HG02763 (cell line): ENCODE data around the gene RARB.

Experiments
- ATAC-seq: cut with Tn5 transposase; IDR thresholded peaks from one replicate; pipeline ENCODE4 v1.9.1; 2021; ENCODE audit warnings: mild to moderate bottlenecking, moderate library complexity; ENCODE audit not compliant: unreplicated experiment

The RARB gene

DNA sequence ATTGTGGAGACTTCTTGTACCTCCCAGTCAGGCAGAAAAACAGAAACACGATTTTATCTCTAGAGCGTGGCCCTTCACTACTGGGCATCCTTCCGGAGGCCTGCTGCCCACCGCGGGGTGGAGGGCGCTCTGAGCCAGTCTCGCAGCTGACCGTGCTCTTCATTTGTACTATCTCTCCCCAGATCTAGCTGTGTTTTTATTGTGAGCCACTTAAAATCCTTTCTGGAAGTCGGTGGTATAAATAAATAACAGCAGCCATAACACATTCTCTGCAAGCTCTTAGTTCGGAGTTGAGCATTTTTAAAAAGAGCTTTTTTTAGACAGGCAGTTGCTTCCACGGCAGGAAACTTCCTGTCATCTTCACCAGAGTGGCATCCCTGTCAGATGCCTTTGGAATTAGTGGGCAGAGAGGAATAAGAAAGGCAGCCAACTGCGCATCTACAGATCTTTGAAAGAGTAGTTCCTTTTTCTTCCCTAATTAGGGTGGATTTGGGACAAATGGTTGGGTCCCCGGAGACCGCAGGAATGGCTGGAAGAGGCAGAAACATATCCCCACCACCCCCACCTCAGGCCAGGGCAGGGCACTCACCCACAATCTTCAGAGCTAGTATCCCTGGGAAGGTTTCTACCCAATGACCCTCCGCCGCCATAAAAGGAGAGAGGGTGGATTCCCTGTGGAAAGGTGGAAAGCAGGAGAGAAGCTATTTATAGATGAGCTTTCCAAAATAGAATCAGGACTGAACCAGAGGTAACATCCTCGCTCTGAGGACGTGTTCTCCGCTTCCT lies 145.5 kb downstream of the RARB start:
- no peak for ATAC-seq

GRCh38 chr3:25574172-25574765 lies 146.2 kb downstream of the RARB start:
- no peak for ATAC-seq

DNA sequence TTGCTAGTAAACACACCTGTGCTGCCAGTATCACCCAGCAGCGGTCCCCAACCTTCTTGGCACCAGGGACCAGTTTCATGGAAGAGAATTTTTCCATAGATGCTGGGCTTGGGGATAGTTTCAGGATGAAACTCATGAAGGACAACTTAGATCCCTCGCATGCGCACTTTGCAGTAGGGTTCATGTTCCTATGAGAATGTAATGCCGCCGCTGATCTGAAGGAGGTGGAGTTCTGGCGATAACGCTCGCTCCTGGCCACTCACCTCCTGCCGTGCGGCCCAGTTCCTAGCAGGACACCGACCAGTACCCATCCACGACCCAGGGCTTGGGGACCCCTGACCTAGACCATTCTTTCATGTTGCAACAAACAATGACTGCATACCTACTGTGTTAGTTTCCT lies 146.9 kb downstream of the RARB start:
- no peak for ATAC-seq

GRCh38 chr3:25576146-25576545 lies 148.1 kb downstream of the RARB start:
- ATAC-seq: no peak

- no peak for ATAC-seq
Observed at GRCh38 chr3:25576831-25577454, 148.9 kb downstream of the RARB start.

DNA sequence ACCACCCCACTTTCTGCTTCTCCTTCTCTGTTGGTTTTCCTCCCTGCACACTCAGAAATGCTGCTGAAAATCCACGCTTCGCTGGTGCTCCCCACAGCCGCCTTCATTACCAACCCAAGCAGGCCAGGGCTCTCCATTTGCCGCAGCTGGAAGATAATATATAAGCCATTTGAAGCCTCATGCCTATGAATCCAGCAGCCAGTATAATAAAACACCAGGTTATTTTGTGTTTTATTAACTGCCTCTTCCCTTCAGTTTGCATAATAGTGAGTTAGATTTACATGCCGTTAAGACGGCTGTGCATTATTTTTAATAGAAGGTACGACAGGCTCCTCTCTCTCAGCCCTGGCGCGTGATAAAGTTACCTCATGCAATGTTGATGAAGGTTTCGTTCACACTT lies 150.0 kb downstream of the RARB start:
- ATAC-seq: no peak

DNA sequence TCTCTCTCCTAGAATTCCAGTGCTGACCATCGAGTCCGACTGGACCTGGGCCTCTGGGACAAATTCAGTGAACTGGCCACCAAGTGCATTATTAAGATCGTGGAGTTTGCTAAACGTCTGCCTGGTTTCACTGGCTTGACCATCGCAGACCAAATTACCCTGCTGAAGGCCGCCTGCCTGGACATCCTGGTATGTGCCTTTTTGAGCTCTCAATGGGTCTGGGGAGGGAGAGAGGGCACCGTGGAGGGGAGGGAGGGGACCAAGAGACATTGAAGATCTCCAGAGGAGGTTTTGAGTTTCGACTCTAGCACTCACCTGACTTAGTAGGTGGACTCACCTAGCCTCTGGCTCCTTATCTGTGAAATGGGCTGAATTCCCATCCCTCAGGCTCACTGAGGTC lies 152.5 kb downstream of the RARB start:
- no peak for ATAC-seq

GRCh38 chr3:25581335-25581734 lies 153.3 kb downstream of the RARB start:
- ATAC-seq: no peak

- no peak for ATAC-seq
Observed at GRCh38 chr3:25581823-25582222, 153.8 kb downstream of the RARB start.

- no peak for ATAC-seq
Observed at GRCh38 chr3:25582242-25582641, 154.2 kb downstream of the RARB start.

DNA sequence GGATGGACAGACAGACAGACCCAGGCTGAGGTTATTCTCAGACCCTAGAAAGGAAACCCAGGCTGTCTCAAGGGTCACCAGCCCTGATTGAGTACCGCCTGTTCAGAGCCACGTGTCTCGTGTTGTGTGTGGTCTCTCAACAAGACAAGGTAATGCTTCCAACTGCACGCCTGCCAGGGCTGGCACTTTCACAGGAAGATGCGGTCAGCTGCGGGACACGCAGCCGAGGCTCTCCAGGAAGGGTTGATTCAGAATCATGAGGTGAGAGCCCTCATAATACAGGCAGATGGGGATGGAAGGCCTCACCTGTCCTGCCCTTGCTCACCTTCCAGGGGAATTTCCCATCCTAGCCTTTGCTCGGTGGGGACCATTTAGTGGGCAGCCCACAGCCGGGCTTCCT lies 155.3 kb downstream of the RARB start:
- no peak for ATAC-seq

DNA sequence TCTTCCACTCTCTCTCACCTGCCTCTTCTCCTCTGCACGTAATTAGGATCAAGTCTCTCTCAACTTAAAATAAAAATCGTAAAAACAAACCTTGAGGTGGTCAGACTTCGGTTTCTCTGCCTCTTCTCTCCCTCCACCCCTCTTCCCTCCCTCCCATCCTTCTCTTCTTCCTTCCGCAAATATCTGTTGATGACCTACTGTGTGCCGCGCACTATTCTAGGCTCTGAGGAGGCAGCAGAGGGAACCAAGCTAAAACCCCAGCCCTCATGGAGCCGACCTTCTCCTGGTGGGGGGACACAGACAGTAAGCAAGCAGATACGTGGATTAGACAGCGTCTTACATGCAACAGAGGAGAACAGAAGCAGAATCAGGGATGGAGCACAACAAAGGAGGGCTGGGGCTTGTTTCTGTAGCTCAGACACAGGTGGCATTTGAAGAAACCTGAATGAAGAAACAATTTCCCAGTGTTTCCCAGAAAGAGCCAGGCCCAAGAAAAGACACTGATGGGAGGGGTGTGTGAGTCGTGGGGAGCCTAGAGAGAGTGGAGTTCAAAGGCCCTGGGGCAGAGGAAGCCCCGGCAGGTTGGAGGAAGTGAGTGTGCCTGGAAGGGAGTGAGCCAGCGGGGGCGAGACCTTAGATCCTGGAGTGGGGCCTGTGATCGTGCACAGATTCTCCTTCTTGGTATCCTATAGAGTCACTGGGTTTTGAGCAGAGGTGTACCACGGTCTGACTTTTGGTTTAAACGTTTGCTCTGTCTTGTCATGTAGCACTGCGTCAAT lies 156.1 kb downstream of the RARB start:
- ATAC-seq: no peak

DNA sequence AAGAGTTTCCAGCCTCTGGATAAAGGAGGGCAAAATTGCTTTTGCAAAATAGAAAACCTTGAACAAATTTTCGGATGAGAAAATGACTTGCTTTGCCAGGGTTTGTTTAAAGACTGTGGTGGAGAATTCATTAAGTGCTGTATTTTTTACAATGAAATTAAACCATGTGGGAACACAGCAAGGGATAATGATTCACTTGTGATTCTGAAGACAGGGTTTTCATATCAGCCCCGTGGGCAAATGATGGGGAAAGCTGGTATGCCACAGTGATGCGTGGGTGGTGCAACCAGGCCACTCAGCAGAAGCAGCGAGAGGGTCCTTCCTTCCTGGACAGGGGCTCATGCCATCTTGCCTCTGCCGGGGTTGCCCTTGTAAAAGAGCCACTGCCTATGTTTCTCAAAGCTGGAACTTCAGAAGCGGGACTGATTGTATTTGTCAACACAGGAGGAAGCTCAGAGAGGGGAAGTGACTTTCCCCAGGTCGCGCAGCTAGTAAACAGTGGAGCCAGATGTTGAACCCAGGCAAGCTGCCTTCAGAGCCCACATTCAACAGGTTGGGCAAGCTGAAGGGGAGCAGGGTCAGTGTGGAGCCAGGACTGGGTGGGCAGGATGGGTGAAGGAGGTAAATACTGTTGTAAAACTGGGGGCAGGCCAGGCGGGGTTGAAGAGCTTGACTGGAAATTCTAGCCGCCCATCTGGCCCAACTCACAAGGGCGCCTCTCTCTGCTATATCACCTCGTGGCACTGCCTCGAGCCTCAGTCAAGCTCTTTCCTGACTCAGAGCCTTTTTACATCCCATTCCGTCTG lies 157.5 kb downstream of the RARB start:
- no peak for ATAC-seq

DNA sequence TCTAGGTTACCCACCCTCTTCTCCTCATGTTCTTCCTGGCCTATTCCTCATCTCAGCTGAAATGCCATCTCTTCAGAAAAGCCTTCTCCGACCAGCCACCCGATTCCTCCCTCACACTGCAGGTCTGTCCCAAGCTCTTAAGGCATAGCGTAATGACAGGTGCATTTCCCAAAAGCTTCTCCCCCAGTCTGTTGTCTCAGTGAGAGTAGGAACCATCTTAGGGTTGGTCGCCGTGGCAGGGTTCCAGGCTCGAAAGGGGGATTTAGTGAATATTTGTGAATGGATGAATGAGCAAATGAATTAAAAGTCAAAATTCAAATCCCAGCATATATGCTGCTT lies 158.1 kb downstream of the RARB start:
- ATAC-seq: no peak

GRCh38 chr3:25586553-25586952 lies 158.5 kb downstream of the RARB start:
- ATAC-seq: no peak

GRCh38 chr3:25587094-25587493 lies 159.0 kb downstream of the RARB start:
- ATAC-seq: no peak

DNA sequence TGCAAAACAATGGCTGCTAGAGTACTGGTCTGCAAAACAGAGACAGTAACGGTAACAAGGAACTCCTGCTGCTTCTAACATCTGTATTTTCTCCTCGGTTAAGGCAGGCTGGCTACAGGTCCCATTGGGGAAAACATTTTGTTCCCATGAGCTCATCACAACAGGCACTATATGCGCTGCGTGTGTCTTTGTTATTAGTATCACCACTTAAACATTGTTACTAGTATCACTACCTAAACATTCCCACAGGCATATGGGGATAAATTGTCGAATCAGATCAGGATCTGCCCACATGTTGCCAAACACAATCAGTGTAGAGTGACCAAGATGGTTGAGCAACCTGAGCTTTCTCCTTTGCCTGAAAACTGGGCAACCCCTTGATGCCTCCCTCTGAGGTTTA lies 159.5 kb downstream of the RARB start:
- ATAC-seq: no peak

GRCh38 chr3:25587975-25588374 lies 159.9 kb downstream of the RARB start:
- ATAC-seq: no peak

DNA sequence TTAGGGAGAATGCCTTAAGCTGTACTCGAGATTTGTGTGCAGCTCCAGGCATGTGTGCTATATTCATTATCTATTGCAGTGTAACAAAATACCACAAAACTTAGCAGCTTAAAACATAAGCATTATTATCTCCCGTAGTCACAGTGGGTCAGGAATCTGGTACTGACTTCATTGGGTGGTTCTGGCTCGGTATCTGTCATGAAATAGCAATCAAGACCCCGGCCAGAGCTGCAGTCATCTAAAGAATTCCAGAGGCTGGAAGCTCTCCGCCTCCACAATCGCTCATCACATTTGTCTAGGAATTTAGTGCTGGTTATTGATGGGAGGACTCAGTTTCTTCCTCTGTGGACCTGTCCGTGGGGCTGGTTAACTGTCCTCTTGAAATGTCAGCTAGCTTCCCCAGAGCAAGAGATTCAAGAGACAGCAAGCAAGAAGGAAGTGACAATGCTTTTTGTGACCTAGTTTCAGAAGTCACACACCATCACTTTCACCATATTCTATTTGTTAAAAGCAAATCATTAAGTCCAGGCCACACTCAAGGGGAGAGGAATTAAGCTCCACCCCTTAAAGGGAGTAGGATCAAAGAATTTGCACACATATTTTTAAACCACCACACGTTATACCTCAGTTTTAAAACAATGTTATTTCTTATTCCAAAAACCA lies 160.5 kb downstream of the RARB start:
- no peak for ATAC-seq

- ATAC-seq: no peak
Observed at GRCh38 chr3:25589104-25589782, 161.2 kb downstream of the RARB start.
